ENCODE data around the gene ANKRD60. TPM values are rescaled to one million over a fixed set of nuclear protein-coding genes. Genes with fewer than 3 reads are reported as not detected.

Gene ANKRD60
- total RNA-seq, 1 donor from 2014 or later, result not detected

DNA sequence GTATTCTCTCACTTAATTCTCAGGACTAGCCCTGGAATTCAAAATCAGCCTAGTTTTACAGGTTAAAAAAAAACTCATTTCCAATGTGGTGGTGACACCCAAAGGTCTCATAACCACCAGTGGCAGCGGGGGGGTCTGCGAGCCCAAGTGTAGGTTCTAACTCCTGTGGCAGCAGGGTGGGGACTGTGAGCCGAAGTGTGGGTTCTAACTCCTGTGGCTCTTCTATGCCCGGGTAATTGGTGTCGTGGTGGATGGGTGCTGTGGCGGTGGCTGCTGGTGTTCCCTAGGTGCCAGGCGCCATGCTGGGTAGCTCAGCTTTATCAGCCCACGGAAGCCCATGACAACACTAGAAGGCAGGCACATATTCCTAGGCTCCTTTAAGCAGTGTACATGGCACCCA, 4.9 kb upstream of the ANKRD60 start:
- TF ChIP-seq, protein P1, sequence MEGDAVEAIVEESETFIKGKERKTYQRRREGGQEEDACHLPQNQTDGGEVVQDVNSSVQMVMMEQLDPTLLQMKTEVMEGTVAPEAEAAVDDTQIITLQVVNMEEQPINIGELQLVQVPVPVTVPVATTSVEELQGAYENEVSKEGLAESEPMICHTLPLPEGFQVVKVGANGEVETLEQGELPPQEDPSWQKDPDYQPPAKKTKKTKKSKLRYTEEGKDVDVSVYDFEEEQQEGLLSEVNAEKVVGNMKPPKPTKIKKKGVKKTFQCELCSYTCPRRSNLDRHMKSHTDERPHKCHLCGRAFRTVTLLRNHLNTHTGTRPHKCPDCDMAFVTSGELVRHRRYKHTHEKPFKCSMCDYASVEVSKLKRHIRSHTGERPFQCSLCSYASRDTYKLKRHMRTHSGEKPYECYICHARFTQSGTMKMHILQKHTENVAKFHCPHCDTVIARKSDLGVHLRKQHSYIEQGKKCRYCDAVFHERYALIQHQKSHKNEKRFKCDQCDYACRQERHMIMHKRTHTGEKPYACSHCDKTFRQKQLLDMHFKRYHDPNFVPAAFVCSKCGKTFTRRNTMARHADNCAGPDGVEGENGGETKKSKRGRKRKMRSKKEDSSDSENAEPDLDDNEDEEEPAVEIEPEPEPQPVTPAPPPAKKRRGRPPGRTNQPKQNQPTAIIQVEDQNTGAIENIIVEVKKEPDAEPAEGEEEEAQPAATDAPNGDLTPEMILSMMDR (IDR thresholded peaks at IDR 0.05), result no peak
- no peak overlapping the region for H3K27ac ChIP-seq
- no peaks in the 10 kb centered on the region for H3K27me3 ChIP-seq
- H3K4me3 ChIP-seq, result no peak overlapping the region
- DNase-seq (ENCODE audit: low spot score in 2 of 2), result no peak
- peaks cover 0 to 5% of the 10 kb centered on the region in 2 donors for H3K4me1 ChIP-seq
- intact Hi-C loops (cut with DNase I), result loop anchor here (10.0 kb wide), 3 partner anchors 151 to 621 kb away; partner anchors contain the start of genes GNAS, GNAS-AS1 and VAPB
- H3K9me3 ChIP-seq, result no peaks in the 10 kb centered on the region
- H3K36me3 ChIP-seq, result peaks cover 5 to 19% of the 10 kb centered on the region in 2 donors

DNA sequence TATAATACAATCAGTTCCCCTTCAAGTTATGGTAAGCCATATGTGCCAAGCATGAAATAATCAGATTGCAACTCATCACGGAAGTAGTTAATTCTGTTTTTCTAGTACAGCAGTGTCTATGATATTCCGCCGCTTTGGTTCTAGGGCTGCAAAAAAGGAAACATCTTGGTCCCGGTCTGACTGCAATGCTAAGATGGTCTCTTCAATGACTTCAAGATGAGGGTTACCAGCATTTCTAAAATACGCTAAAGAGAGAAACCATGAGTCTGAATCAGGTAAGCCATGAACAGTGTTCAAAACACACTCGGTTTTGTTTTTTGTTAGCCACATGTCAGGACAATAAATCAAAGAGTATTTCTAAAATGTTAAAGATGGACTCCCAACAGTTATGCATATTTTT, 3.2 kb upstream of the ANKRD60 start:
- TF ChIP-seq, protein P1 (IDR thresholded peaks at IDR 0.05), result no peak
- Histone ChIP-seq H3K9me3 (no peaks in the 10 kb centered on the region), H3K27me3 (no peaks in the 10 kb centered on the region), H3K36me3 (peaks cover 5 to 17% of the 10 kb centered on the region in 2 donors), H3K4me3 (no peak overlapping the region), H3K27ac (no peak overlapping the region), H3K4me1 (peaks cover 0 to 2% of the 10 kb centered on the region in 2 donors)
- intact Hi-C loops (cut with DNase I), result loop anchor here (10.0 kb wide), 3 partner anchors 153 to 623 kb away; partner anchors contain the start of genes GNAS, GNAS-AS1 and VAPB
- no peak for DNase-seq (ENCODE audit: low spot score in 2 of 2)

DNA sequence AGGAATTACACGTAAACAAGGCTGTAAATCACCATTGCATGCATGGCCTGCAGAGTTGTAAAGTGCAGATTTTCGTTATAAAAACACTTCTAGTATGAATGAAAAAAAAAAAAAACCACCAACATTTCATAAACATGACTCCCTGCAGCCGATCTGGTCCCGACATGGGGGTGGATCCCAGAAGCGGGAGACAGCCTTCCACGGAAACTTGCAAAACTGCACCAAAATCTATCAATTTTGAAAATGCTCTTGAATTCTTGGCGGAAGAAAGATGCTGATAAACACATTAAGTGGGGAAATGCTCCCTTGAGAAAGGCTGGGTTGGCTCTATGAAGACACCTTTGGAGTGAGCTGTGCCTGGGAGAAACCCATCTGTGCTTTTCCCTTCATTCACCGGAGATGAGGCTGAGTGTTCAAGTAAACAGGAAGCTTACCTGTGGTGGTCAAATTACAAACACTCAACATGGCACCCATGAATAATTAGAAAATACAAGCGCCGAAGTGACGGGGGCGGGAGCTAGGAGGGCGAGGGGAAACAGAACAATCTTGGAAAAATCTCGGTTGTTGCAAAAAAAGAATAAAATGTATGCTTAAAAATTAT, 845 bp upstream of the ANKRD60 start:
- peaks cover 0 to 2% of the 10 kb centered on the region in 2 donors for H3K4me1 ChIP-seq

DNA sequence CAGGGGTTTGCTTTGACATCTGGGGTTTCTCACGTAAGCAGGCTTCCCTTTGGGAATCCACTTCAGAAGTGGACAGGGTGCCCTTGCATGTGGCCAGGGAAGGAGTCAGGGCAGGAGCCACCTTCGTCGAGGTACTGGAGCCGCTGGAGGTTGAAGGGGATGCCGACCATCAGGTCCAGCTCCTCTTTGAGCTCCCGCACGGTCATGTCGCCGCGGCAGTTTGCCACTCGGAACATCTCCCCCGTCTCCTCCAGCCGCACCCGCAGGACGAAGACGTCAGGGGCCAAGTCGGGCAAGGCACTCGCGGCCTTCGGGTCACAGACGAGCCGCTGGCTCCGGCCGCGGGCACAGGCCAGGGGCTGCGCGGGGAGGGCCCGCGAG, 360 bp downstream of the ANKRD60 start:
- Histone ChIP-seq H3K4me3 (peak overlapping the region in 1 of 2 donors; percentile 27), H3K9me3 (no peaks in the 10 kb centered on the region), H3K27ac (no peak overlapping the region), H3K4me1 (peaks cover 0 to 2% of the 10 kb centered on the region in 2 donors), H3K36me3 (peaks cover 0 to 7% of the 10 kb centered on the region in 2 donors), H3K27me3 (no peaks in the 10 kb centered on the region)
- DNase-seq (ENCODE audit: low spot score in 2 of 2), result peak in 1 of 2 donors; percentile 58
- intact Hi-C loops (cut with DNase I), result no loop called here
- TF ChIP-seq, protein P1 (IDR thresholded peaks at IDR 0.05), result no peak

More for the DNA sequence above, 845 bp upstream of the ANKRD60 start:
- intact Hi-C loops (cut with DNase I), result no loop called here
- H3K36me3 ChIP-seq, result peaks cover under 1 to 12% of the 10 kb centered on the region in 2 donors
- no peaks in the 10 kb centered on the region for H3K27me3 ChIP-seq
- no peaks in the 10 kb centered on the region for H3K9me3 ChIP-seq
- TF ChIP-seq, protein P1 (IDR thresholded peaks at IDR 0.05), result no peak
- H3K4me3 ChIP-seq, result no peak overlapping the region
- no peak overlapping the region for H3K27ac ChIP-seq
- peak in 1 of 2 donors; percentile 19 for DNase-seq (ENCODE audit: low spot score in 2 of 2)

DNA sequence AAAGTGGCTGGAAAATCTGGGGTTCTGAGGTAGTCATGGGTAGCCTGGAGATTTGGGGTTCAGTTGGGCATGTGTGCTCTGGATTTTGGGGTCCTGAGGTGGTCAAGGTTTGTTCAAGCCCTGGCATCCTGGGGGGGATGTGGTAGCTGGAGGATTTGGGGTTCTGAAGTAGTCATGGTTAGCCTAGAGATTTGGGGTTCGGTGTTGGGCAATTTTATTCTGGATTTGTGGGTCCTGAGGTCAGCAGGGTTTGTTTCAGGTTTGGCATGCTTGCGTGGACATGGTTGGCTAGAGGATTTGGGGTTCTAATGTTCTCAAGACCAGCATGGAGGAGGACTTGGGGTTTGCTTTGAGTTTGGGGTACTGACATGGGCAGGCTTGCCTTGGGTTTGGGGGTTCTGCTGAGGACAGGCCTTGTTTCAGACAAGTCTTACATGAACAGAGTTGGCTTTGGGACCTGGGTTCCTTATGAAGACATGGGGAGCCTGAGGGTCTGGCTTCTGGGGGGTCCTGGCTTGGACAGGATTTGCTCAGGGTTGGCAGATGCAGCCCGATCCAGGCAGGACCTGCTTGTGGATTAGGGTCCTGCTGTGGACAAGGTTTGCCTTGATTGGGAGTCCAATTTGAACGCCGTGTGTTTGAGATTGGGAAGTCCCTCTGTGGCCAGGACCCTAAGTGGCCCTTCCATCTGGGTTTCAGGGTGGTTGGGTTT, 906 bp downstream of the ANKRD60 start:
- Histone ChIP-seq H3K9me3 (no peaks in the 10 kb centered on the region), H3K27ac (no peak overlapping the region), H3K27me3 (no peaks in the 10 kb centered on the region), H3K4me3 (no peak overlapping the region), H3K36me3 (peaks cover 0 to 7% of the 10 kb centered on the region in 2 donors), H3K4me1 (peaks cover 0 to 2% of the 10 kb centered on the region in 2 donors)
- no peak for DNase-seq (ENCODE audit: low spot score in 2 of 2)
- TF ChIP-seq, protein P1 (IDR thresholded peaks at IDR 0.05), result no peak
- intact Hi-C loops (cut with DNase I), result no loop called here
